Activated CD8-positive, alpha-beta memory T cell treated with anti-CD3 and anti-CD28 coated beads for 4 hours (primary cell): Measurements from ENCODE around the gene ACSF3.

ENCODE experiments used
- DNase-seq, 2 donors: peaks; one replicate each; pipeline ENCODE4 v3.0.0-alpha.2; 2020; ENCODE audit warnings: low read depth in 2 of 2

ACSF3 gene

GRCh38 chr16:89201439-89202377, 108.1 kb downstream of the ACSF3 start:
- peak; percentile 36 to 53 for DNase-seq

GRCh38 chr16:89202422-89203215, 109.0 kb downstream of the ACSF3 start:
- no peak for DNase-seq
